Measurements from ENCODE around the gene ZYX. TPM values are rescaled to one million over a fixed set of nuclear protein-coding genes. Genes with fewer than 3 reads are reported as not detected.

ZYX gene
- 100 to 1,000 TPM in 2 of 4 donors, 10 to 100 TPM in 2; 80.4 to 137 (median 93.0) TPM for polyA plus RNA-seq (ENCODE audit: insufficient read length in 4 of 4)

DNA sequence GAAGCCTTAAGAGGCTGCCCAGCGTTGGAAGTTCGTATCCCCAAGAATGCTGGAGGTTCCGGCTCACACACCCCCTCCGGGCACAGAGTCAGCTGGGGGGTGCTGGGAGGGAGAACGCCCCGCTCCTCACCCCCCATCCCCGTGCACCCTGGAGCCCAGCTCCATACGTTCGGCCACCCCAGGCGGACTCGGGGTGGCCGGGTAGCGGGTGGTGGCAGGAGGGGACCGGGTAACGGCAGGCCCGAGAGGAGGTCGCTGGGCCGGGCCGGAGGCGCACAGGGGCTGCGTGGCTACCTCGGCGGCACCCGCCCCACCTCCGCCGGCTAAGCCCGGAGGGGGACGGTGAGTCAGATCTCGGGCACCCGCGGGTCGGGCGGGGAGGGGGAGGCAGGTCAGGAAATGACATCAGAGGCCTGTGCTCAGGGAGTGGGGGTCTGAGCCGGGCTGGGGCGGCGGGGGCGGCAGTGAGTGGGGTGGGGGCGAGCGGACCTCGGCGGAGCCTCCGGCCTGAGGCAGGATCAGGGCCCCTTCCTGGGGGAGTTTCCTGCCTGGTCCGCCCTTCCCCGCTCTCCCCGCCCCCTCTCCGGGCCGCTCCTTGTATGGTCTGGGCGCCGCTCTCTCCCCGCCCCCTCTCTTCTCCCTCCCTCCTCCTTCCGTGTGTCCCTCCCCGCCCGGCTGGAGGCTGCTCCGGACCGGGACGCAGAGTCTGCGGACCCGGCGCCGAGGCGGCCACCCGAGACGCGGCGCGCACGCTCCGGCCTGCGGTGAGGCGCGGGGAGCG lies at the start of gene ZYX:
Gene ZYX, plus strand, starts transcription at position 700 of the 781 bp plus-strand sequence. CDS start 227 bp downstream, outside the sequence.
- DNase-seq (ENCODE audit: low read depth in 4 of 4, low spot score in 3 of 4) = peak; percentile 77 to 84 (median 80)

DNA sequence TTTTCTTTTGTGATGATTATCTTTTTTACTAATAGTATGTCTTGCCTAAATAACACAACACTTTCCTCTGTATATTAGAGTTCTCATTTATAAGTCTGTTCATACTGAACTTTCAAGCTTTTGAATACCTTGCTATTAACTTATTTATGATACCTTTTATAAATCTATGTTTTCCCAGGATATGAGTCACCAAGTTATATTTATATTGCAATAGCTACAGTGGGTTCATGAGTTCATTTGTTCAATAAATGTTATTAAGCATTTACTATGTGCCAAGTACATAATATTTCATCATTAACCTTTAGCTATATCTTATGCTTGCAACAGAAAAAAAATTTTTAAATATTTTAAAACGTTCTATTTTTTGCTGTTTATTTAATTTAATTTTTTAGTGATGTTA lies 46.9 kb upstream of the ZYX start:
- no peak for DNase-seq (ENCODE audit: low read depth in 4 of 4, low spot score in 3 of 4)

- DNase-seq (ENCODE audit: low read depth in 4 of 4, low spot score in 3 of 4) = no peak
Measured at GRCh38 chr7:143337216-143337615, 43.9 kb upstream of the ZYX start.

- no peak for DNase-seq (ENCODE audit: low read depth in 4 of 4, low spot score in 3 of 4)
Measured at GRCh38 chr7:143341842-143342241, 39.3 kb upstream of the ZYX start.

DNA sequence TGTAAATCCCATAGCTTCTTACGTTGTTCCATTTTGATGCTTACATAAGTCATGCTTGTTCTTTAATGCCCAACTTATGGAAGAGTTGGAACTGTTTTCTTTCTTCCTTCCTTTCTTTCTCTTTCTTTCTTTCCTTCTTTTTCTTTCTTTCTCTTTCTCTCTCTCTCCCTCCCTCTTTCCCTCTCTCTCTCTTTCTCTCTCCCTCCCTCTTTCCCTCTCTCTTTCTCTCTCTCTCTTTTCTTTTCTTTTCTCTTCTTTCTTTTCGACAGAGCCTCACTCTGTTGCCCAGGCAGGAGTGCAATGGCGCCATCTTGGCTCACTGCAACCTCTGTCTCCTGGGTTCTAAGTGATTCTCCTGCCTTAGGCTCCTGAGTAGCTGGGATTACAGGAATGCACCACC lies 37.5 kb upstream of the ZYX start:
- DNase-seq (ENCODE audit: low read depth in 4 of 4, low spot score in 3 of 4) = no peak

DNA sequence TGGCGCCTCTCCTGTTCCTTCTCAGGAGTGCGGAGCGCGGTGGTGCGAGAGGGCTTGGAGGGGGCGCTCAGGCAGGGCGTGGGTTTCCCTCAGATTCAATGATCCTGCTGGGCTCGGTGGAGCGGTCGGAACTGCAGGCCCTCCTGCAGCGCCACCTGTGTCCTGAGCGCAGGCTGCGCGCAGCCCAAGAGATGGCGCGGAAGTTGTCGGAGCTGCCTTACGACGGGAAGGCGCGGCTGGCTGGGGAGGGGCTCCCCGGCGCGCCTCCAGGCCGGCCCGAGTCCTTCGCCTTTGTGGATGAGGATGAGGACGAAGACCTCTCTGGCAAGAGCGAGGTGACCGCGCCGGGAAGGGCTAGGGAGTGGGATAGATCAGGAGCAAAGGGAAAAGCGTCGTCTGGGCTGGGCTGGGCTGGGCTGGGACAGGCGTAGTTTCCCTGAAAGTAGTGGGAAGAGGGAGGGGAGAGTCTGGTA lies 35.7 kb upstream of the ZYX start:
- peak in 2 of 4 donors; percentile 37 to 45 for DNase-seq (ENCODE audit: low read depth in 4 of 4, low spot score in 3 of 4)

- DNase-seq (ENCODE audit: low read depth in 4 of 4, low spot score in 3 of 4) = no peak
Measured at GRCh38 chr7:143346018-143346417, 35.1 kb upstream of the ZYX start.

DNA sequence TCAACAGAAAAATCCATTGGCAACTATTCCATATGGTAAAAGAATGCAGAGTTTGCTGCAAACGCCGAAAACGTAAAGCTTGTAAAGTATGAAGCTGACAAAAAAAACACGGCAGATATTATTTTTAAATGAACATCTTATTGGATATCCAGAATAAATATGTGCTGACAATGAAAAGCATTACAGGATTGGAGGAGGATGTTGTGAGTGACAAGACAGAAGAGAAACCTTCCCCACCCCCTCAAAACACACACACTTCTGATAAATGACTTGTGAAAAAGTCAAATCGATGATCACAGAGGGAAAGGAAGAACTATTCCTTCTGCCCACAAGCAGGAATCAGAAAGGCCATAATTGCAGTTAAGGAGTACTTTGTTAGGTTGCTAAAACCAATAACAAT lies 33.2 kb upstream of the ZYX start:
- DNase-seq (ENCODE audit: low read depth in 4 of 4, low spot score in 3 of 4) = no peak

DNA sequence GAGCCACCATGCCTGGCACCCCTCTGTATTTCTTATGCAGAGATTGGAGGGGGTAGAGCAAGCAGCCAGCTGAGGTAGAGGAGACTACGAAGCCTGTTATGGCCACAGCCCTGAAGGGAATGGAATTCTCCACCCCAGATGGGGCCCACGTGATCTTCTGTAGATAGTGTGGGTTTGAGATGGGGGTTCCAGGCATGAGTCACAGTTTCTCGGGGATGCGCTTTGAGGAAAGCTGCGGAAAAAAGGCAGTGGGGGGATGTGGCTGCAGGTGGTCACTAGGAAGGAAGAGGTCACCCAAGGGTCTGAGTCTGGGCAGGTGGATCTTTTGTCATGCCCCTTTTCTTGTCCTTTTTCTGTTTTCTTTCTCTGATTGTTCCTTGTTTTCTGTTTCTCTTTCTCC lies 30.1 kb upstream of the ZYX start:
- no peak for DNase-seq (ENCODE audit: low read depth in 4 of 4, low spot score in 3 of 4)

- no peak for DNase-seq (ENCODE audit: low read depth in 4 of 4, low spot score in 3 of 4)
Measured at GRCh38 chr7:143351574-143351973, 29.6 kb upstream of the ZYX start.

DNA sequence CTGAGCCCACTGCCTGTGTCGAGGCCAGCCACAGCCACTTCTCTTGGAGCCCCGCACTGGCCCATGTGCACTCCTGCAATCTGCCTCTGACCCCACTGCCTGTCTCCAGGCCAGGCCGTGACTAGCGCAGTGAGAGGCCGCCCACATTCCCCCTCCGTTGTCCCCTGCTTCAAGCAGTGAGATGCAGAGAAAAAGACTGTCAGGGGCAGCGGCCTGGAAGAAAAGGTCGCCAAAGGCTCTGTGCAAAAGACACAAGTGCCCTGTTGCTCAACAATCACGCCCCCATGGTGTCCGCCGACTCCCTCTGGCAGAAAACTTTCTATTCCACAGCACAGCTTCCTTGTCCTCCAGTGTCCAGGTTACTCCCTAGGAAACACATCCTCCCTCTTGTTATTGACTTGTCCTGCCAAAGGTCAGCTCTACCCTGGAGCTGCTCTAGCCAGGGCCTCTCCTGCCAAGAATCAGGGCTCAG lies 28.6 kb upstream of the ZYX start:
- DNase-seq (ENCODE audit: low read depth in 4 of 4, low spot score in 3 of 4) = no peak

GRCh38 chr7:143354376-143354775 lies 26.8 kb upstream of the ZYX start:
- DNase-seq (ENCODE audit: low read depth in 4 of 4, low spot score in 3 of 4) = no peak

GRCh38 chr7:143354965-143355364 lies 26.2 kb upstream of the ZYX start:
- no peak for DNase-seq (ENCODE audit: low read depth in 4 of 4, low spot score in 3 of 4)

- DNase-seq (ENCODE audit: low read depth in 4 of 4, low spot score in 3 of 4) = no peak
Measured at GRCh38 chr7:143355450-143356385, 25.4 kb upstream of the ZYX start.

- no peak for DNase-seq (ENCODE audit: low read depth in 4 of 4, low spot score in 3 of 4)
Measured at GRCh38 chr7:143356414-143357050, 24.6 kb upstream of the ZYX start.

- no peak for DNase-seq (ENCODE audit: low read depth in 4 of 4, low spot score in 3 of 4)
Measured at GRCh38 chr7:143358626-143359025, 22.5 kb upstream of the ZYX start.

DNA sequence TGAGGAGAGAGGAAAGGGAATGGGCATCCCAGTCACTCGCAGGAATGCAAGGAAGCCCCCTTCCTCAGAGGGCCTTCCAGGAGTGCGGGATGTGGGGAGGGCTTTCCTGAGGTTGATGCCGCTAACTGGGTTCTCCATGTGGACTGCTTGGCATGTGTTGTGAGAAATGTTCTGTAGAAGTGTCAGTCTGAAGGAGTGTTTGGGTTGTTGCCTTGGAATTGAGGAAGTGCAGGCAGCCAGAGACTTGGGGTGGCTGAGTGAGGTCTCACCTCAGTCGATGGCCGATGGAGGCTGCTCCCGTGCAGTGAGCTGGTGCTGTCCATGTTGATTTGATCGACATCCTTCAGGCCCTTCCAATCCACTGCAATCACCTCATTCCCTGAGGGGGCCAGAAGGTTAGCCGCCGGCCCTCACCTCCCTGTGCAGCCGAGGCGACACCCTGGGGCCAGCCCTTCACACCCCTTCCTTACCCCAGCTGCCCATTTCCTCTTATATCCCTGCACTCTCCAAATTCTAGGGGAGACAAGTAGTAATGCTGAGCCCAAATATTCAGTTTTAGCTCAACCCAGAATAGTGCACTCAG lies 21.3 kb upstream of the ZYX start:
- no peak for DNase-seq (ENCODE audit: low read depth in 4 of 4, low spot score in 3 of 4)

DNA sequence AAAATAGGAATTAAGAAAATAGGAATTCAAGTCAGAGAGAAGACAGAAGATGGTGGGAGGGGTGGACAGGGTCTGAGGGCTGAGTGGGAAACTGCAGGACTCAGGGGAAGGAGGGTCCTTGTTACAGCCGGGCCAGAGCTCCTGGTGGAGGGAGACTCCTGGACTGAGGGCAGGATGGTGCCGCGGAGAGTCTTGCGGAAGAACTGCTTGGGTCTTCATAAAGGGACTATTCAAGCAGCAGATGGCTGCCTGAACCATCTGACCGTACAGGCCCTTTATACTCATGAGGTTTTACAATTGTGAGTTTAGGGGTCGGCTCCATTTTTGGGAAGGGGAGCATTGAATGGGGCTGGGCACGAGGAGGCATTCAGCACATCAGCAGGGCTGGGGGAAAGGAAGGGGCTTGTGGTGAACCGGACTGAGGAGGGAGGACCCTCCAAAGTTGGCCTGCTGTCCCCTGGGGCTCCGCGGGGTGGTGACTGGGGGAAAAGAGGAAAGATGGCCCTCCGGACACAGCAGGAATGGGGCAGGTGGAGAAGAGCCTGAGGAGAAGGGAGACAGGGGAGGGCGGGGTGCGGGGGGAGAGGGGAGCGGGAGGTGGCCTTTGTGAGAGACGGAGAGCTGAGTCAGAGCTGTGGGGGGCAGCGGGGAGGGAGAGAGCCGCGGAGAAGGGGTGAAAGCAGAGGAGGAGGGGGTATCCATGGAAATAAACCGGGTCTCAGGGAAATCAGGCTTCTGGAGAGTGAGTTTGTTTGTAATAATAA lies 20.2 kb upstream of the ZYX start:
- no peak for DNase-seq (ENCODE audit: low read depth in 4 of 4, low spot score in 3 of 4)

DNA sequence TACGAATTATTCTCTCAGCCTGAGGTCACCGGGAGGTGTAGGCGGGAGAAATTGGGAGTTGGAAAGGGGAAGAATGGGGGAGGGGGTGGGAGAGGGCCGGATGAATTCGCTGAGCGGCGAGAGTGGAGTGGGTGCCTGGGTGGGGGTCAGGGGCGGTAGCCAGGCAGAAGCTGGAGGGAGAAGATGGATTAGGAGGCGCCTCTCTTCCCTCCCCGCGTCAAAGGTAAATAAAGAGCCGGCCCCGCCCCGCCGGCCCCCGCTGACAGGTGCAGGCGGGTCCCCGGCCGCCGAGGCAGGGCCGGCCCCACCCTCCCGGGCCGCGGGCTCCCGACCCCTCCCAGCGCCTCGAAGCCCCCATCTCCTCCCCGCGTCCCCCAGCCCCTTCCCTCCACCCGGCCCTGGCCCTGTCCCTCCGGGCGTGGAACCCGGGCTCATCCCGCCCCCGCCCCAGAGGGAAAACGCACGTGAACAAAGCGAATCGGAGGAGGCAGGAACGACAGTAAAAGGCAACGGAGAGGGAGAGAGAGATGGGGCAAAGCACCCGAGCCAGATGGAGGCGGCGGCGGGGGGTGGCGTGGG lies 19.5 kb upstream of the ZYX start:
- DNase-seq (ENCODE audit: low read depth in 4 of 4, low spot score in 3 of 4) = no peak
